ENCODE measurements around the gene TOM1L2.

GRCh38 chr17:17958982-17959381 is 13.2 kb downstream of the TOM1L2 start:
- TF ChIP-seq CTCF (IDR thresholded peaks at IDR 0.05) = no peak
- no peak for TF ChIP-seq ZFX (IDR thresholded peaks at IDR 0.05; ENCODE audit: borderline replicate concordance)

Data from 22Rv1 (cell line).